Esophagus muscularis mucosa (tissue), 4 donors: Measurements from ENCODE around the gene ZNF219. TPM values are rescaled to one million over a fixed set of nuclear protein-coding genes. Genes with fewer than 3 reads are reported as not detected.

Experiments
- DNase-seq: peaks from one replicate; pipeline ENCODE4 v3.0.0-alpha.2; 2017; ENCODE audit errors: extremely low spot score
- H3K27ac ChIP-seq, 4 donors: fragments of 200-600 bp; sonication (generic); replicated peaks in 1 of 4; 1 replicate in 3 of 4; 2 replicates in 1 of 4; pipeline ENCODE4 v1.5.1; 2016 to 2019; ENCODE audit warnings: mild to moderate bottlenecking in 1 of 4
- H3K27me3 ChIP-seq, 4 donors: fragments of 200-600 bp; sonication (generic); one replicate each; pipeline versions ENCODE4 v1.5.1 to v1.6.0; 2016 to 2019
- H3K36me3 ChIP-seq, 4 donors: fragments of 200-600 bp; sonication (generic); one replicate each; pipeline ENCODE4 v1.5.1; 2016 to 2019
- H3K4me1 ChIP-seq, 4 donors: fragments of 200-600 bp; sonication (generic); one replicate each; pipeline ENCODE4 v1.5.1; 2016 to 2019
- H3K4me3 ChIP-seq, 4 donors: fragments of 200-600 bp; sonication (generic); 1 replicate in 2 of 4; 2 replicates in 2 of 4; pipeline ENCODE4 v1.5.1; 2016 to 2019; ENCODE audit warnings: mild to moderate bottlenecking in 4 of 4, moderate library complexity in 1 of 4
- H3K9me3 ChIP-seq, 4 donors: fragments of 200-600 bp; sonication (generic); 1 replicate in 3 of 4; 2 replicates in 1 of 4; pipeline ENCODE4 v1.5.1; 2016 to 2019
- EP300 ChIP-seq: sonication (generic); formaldehyde crosslinking; IDR thresholded peaks from one replicate; pipeline ENCODE4 v1.6.1; 2017; ENCODE audit warnings: antibody characterized with exemption
- POLR2A ChIP-seq: fragments of 450-650 bp; IDR thresholded peaks from one replicate; pipeline ENCODE4 v1.6.1; 2017; ENCODE audit warnings: antibody characterized with exemption, moderate library complexity, mild to moderate bottlenecking, low read depth
- POLR2AphosphoS5 ChIP-seq, 2 donors: sonication (generic); formaldehyde crosslinking; IDR thresholded peaks; one replicate each; pipeline ENCODE4 v1.6.1; 2017; ENCODE audit warnings: antibody characterized with exemption in 2 of 2
- WGBS: methylation state at CpG from one replicate; pipeline ENCODE4 v1.1.5; 2018; 5-methylcytosine and 5-hydroxymethylcytosine counted together
- intact Hi-C: fragments of 100-400 bp; cut with DNase I; formaldehyde crosslinking; loops from one replicate; pipeline ENCODE4 v1.15.1; 2023
- total RNA-seq, 4 donors: library from RNA; depleted of rRNA; stranded (reverse); fragments of >200 nt; gene quantifications; one replicate each; pipeline versions ENCODE4 v1.1.0 to v1.2.1, GENCODE V29; 2016
- TF ChIP-seq, protein P1 (sequence below), 3 experiments: fragments of 200-600 bp in 2 of 3; fragments of 450-650 bp in 1 of 3; sonication (generic) in 2 of 3; IDR thresholded peaks; one replicate each; pipeline ENCODE4 v1.5.1; 2017 to 2019; ENCODE audit warnings: antibody characterized with exemption in 3 of 3, mild to moderate bottlenecking in 2 of 3, moderate library complexity in 1 of 3

ZNF219 gene
- total RNA-seq, 4 donors from 2014 or later, result 64.4 to 116 (median 94.3) TPM

DNA sequence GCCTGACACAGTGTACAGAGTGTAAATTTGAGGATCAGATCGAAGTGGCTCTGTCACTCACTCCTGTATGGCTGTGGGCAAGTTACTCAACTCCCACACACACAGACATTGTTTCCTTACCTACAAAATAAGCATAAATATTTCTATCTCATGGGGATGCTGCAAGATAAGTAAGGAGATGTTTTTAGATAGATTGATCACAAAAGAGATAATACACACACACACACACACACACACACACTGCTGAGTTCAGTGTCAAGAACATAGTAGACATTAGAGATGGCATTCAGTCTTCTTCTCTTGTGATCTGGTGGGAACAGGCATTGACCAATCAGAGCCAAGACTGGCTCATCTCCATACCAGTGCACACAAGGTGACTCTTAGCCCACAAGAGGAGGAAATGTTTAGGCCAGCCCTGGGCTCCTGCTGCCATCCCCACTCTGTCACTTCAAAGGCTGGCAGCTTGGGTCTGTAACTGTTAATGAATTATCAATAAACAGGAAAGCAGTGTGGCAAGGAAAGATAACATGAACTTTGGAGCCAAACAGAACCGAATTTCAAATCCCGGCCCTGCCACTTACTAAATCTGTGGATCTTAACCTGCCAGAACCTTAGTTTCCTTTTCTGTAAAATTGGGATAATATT lies 44.2 kb downstream of the ZNF219 start:
- WGBS, result 69% methylated on average over 3 of the region's 3 CpGs
- Histone ChIP-seq H3K4me3 (no peak overlapping the region), H3K27me3 (no peaks in the 10 kb centered on the region), H3K4me1 (no peaks in the 10 kb centered on the region), H3K9me3 (no peaks in the 10 kb centered on the region), H3K36me3 (no peaks in the 10 kb centered on the region), H3K27ac (no peak overlapping the region)
- no peak for DNase-seq
- intact Hi-C loops, result no loop called here
- TF ChIP-seq EP300, result no peak

DNA sequence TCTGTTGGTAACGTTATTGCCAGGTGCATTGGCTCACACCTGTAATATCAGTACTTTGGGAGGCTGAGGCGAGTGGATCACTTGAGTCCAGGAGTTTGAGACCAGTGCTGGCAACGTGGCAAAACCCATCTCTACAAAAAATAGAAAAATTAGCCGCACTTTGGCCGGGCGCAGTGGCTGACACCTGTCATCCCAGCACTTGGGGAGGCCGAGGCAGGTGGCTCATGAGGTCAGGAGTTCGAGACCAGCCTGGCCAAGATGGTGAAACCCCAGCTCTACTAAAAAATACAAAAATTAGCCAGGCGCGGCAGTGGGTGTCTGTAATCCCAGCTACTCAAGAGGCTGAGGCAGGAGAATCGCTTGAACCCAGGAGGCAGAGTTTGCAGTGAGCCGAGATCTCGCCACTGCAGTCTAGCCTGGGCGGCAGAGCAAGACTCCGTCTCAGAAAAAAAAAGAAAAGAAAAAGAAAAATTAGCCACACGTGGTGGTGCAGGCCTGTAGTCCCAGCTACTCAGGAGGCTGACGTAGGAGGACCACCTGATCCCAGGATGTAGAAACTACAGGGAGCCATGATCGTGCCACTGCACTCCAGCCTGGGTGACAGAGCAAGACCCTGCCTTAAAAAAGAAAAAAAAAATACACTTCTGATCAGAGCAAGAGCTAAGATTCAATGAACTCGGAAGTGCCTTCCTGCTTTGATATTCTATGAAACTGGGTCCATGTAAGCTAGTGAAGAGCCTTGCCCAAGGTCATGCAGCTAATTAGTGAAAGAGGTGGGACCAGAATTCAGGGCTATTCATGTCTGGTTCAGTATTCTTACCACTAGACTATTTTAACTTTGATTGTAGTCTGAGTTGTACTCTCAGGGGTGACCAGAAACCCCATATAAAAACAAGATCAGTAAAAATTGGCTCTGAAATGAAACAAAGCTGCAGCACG lies 45.0 kb downstream of the ZNF219 start:
- TF ChIP-seq, protein P1, sequence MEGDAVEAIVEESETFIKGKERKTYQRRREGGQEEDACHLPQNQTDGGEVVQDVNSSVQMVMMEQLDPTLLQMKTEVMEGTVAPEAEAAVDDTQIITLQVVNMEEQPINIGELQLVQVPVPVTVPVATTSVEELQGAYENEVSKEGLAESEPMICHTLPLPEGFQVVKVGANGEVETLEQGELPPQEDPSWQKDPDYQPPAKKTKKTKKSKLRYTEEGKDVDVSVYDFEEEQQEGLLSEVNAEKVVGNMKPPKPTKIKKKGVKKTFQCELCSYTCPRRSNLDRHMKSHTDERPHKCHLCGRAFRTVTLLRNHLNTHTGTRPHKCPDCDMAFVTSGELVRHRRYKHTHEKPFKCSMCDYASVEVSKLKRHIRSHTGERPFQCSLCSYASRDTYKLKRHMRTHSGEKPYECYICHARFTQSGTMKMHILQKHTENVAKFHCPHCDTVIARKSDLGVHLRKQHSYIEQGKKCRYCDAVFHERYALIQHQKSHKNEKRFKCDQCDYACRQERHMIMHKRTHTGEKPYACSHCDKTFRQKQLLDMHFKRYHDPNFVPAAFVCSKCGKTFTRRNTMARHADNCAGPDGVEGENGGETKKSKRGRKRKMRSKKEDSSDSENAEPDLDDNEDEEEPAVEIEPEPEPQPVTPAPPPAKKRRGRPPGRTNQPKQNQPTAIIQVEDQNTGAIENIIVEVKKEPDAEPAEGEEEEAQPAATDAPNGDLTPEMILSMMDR (IDR thresholded peaks at IDR 0.05), result no peak
- TF ChIP-seq POLR2AphosphoS5 (IDR thresholded peaks at IDR 0.05) (no peak), POLR2A (no peak), EP300 (no peak)
- no peaks in the 10 kb centered on the region for H3K9me3 ChIP-seq
- no peak overlapping the region for H3K4me3 ChIP-seq
- H3K4me1 ChIP-seq, result peaks cover 0 to 3% (median 0%) of the 10 kb centered on the region in 4 donors
- WGBS, result 92% methylated on average over 20 of the region's 20 CpGs
- no peaks in the 10 kb centered on the region for H3K27me3 ChIP-seq
- no peak overlapping the region for H3K27ac ChIP-seq
- intact Hi-C loops, result no loop called here
- no peaks in the 10 kb centered on the region for H3K36me3 ChIP-seq
- no peak for DNase-seq

DNA sequence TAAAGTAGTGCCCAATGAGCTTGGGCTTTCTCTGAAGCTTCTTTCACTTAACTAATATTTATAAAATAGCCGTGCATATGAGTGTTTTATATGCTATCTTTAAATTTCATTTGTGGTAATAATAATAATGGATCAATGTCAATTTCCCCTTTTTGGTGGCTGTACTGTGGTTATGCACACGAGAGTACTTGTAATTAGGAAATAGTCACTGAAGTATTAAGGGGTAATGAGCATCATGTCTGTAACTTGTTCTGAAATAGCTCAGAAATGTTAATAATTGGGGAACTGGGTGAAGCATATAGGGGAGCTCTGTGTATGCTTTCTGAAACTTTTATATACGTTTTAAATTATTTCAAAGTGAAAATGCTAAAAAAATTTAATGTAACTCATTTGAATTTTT lies 47.9 kb downstream of the ZNF219 start:
- H3K9me3 ChIP-seq, result no peaks in the 10 kb centered on the region
- DNase-seq, result no peak
- 60% methylated on average over 3 of the region's 3 CpGs for WGBS
- no peak overlapping the region for H3K4me3 ChIP-seq
- no peaks in the 10 kb centered on the region for H3K27me3 ChIP-seq
- peaks cover 0 to 16% (median 11%) of the 10 kb centered on the region in 4 donors for H3K4me1 ChIP-seq
- H3K36me3 ChIP-seq, result no peaks in the 10 kb centered on the region
- no peak overlapping the region for H3K27ac ChIP-seq
- intact Hi-C loops, result no loop called here
- TF ChIP-seq, protein P1 (IDR thresholded peaks at IDR 0.05), result no peak
- TF ChIP-seq POLR2A, result no peak
- no peak for TF ChIP-seq POLR2AphosphoS5 (IDR thresholded peaks at IDR 0.05)
- no peak for TF ChIP-seq EP300

DNA sequence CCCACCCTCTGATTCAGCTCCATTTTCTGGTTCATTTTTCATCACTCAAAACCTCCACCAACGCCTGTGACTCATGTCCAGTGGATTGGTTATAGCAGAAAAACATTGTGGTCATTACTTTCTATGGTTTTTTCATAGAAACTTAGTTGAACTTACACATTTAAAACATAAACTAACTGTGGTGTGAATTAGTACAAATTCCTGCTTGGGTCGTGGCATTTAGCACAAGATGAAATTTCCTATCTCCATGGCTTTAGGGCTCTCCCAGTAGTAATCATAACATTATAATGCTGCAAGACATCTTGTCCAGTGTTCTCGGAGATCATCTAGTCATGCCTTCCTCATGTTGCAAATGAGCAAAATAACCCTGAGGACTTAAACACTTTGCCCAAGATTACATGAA lies 49.2 kb downstream of the ZNF219 start:
- Histone ChIP-seq H3K4me1 (peaks cover 7 to 19% (median 12%) of the 10 kb centered on the region in 4 donors), H3K27ac (no peak overlapping the region), H3K4me3 (no peak overlapping the region), H3K27me3 (no peaks in the 10 kb centered on the region), H3K9me3 (no peaks in the 10 kb centered on the region), H3K36me3 (no peaks in the 10 kb centered on the region)
- TF ChIP-seq POLR2AphosphoS5 (IDR thresholded peaks at IDR 0.05), result no peak
- no peak for TF ChIP-seq EP300
- TF ChIP-seq, protein P1 (IDR thresholded peaks at IDR 0.05), result no peak
- TF ChIP-seq POLR2A, result no peak
- intact Hi-C loops, result loop anchor here (10.0 kb wide), 1 partner anchor 194 kb away; no protein-coding TSS in a partner anchor
- WGBS, result 74% methylated on average over 3 of the region's 3 CpGs
- no peak for DNase-seq

DNA sequence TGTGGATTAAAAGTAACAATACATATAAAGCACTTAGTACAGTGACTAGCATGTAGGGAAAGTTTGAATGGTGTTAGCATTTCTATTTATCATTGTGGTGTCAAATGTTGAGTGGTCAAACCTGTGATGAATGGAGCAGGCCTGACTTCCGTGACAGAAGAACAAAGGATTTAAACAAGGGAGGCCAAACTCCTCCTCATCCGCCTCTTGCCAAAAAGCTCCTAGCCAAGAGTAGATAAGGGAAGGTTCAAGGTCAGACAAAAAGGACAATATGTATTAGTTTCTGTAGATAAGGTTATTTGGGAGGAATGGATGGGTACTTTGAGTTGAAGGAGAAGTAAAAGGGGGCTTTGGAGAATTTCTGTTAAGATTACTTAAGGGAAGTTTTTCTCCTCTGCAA lies 49.8 kb downstream of the ZNF219 start:
- no peaks in the 10 kb centered on the region for H3K36me3 ChIP-seq
- intact Hi-C loops, result loop anchor here (10.0 kb wide), 1 partner anchor 194 kb away; no protein-coding TSS in a partner anchor
- 77% methylated on average over 2 of the region's 2 CpGs for WGBS

More for the DNA sequence above, 49.8 kb downstream of the ZNF219 start:
- Histone ChIP-seq H3K9me3 (no peaks in the 10 kb centered on the region), H3K4me3 (no peak overlapping the region), H3K27ac (no peak overlapping the region), H3K4me1 (peaks cover 13 to 26% (median 19%) of the 10 kb centered on the region in 4 donors), H3K27me3 (no peaks in the 10 kb centered on the region)
- TF ChIP-seq POLR2A (no peak), POLR2AphosphoS5 (IDR thresholded peaks at IDR 0.05) (no peak), EP300 (no peak)
- TF ChIP-seq, protein P1 (IDR thresholded peaks at IDR 0.05), result no peak
- no peak for DNase-seq
